ENCODE data around the gene SUSD1.
"Not testable (repeated sequence)": the region's sequence is repeated elsewhere in the genome, so short reads cannot be mapped to it uniquely, and the experiment has no call there.

SUSD1 gene

GRCh38 chr9:112174965-112175795, at the start of gene SUSD1:
Gene SUSD1 (minus strand): TSS chr9:112175297. CDS start chr9:112175235, 62 bp downstream.
- DNase-seq (ENCODE audit: low read depth), result no peak

GRCh38 chr9:112224401-112225289, 49.5 kb upstream of the SUSD1 start:
- DNase-seq (ENCODE audit: low read depth), result no peak

GRCh38 chr9:112218908-112219307, 43.8 kb upstream of the SUSD1 start:
- DNase-seq (ENCODE audit: low read depth), result no peak

- DNase-seq (ENCODE audit: low read depth), result no peak
These were observed 37.8 kb upstream of the SUSD1 start for GRCh38 chr9:112212926-112213325.

GRCh38 chr9:112207451-112207850, 32.4 kb upstream of the SUSD1 start:
- no peak for DNase-seq (ENCODE audit: low read depth)

GRCh38 chr9:112203536-112203935, 28.4 kb upstream of the SUSD1 start:
- no peak for DNase-seq (ENCODE audit: low read depth)

- no peak for DNase-seq (ENCODE audit: low read depth)
These were observed 25.6 kb upstream of the SUSD1 start for GRCh38 chr9:112200711-112201110.

GRCh38 chr9:112198646-112199045, 23.5 kb upstream of the SUSD1 start:
- DNase-seq (ENCODE audit: low read depth), result no peak

GRCh38 chr9:112194969-112195431, 19.9 kb upstream of the SUSD1 start:
- no peak for DNase-seq (ENCODE audit: low read depth)

- no peak for DNase-seq (ENCODE audit: low read depth)
These were observed 18.6 kb upstream of the SUSD1 start for GRCh38 chr9:112193572-112194288.

- not testable (repeated sequence) for DNase-seq (ENCODE audit: low read depth)
These were observed 15.2 kb upstream of the SUSD1 start for GRCh38 chr9:112190320-112190719.

- DNase-seq (ENCODE audit: low read depth), result no peak
These were observed 13.8 kb upstream of the SUSD1 start for GRCh38 chr9:112188884-112189283.

- DNase-seq (ENCODE audit: low read depth), result no peak
These were observed 12.3 kb upstream of the SUSD1 start for GRCh38 chr9:112187404-112187803.

- no peak for DNase-seq (ENCODE audit: low read depth)
These were observed 11.6 kb upstream of the SUSD1 start for GRCh38 chr9:112186695-112187094.

- no peak for DNase-seq (ENCODE audit: low read depth)
These were observed 9.8 kb upstream of the SUSD1 start for GRCh38 chr9:112184946-112185345.

- no peak for DNase-seq (ENCODE audit: low read depth)
These were observed 9.1 kb upstream of the SUSD1 start for GRCh38 chr9:112184221-112184620.

GRCh38 chr9:112180387-112180881, 5.3 kb upstream of the SUSD1 start:
- DNase-seq (ENCODE audit: low read depth), result peak; percentile 25

GRCh38 chr9:112179816-112180215, 4.7 kb upstream of the SUSD1 start:
- DNase-seq (ENCODE audit: low read depth), result no peak

GRCh38 chr9:112176524-112176923, 1.4 kb upstream of the SUSD1 start:
- DNase-seq (ENCODE audit: low read depth), result no peak

GRCh38 chr9:112175796-112176315, 759 bp upstream of the SUSD1 start:
- DNase-seq (ENCODE audit: low read depth), result no peak

GRCh38 chr9:112174222-112174964, 704 bp downstream of the SUSD1 start:
- peak; percentile 42 for DNase-seq (ENCODE audit: low read depth)
